ENCODE data around the gene ZDHHC11B.
A peak's percentile ranks its signal among the peaks of the same experiment; 100 is the strongest.

The ZDHHC11B gene

DNA sequence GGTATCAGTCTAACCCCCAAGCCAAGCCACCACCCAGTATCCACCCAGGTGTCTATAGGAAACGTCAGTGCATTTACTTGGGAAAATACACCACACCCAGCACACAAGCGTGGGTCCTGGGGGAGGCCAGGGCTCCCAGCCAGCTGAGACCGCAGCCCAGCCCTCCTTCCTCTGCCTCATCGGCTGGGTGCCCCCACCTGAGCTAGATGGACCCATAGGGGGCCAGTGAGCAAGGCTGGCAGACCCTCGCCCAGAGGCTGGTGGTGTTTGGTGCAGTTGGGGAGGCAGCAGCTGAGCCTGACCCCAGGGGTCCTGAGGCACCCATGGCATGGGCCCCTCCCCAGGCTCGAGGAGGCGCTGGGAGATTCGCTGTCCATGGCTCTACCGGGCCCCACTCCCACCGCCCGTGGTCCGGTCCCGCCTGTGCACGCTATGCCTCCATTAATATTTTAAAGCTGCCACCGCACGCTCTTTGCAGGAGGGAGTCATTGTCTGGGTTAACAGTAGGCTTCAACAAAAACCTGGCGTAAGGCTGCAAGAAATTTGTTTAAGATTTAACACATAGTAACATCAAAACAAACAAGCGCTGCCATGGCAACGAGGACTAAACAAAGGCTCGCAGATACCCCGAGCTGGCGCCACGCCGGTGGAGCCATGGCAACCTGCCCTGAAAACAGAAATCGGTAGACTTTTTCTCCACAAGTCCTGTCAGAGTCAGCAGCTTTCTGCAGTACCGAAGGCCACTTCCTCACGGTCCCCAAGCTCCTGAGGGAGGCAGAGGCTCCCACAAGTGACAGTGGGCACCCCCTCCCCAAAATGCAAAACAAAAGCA is 112.0 kb downstream of the ZDHHC11B start:
- DNase-seq (ENCODE audit: low read depth) = peak; percentile 39

GRCh38 chr5:671459-672328 is 112.8 kb downstream of the ZDHHC11B start:
- peak; percentile 56 for DNase-seq (ENCODE audit: low read depth)

DNA sequence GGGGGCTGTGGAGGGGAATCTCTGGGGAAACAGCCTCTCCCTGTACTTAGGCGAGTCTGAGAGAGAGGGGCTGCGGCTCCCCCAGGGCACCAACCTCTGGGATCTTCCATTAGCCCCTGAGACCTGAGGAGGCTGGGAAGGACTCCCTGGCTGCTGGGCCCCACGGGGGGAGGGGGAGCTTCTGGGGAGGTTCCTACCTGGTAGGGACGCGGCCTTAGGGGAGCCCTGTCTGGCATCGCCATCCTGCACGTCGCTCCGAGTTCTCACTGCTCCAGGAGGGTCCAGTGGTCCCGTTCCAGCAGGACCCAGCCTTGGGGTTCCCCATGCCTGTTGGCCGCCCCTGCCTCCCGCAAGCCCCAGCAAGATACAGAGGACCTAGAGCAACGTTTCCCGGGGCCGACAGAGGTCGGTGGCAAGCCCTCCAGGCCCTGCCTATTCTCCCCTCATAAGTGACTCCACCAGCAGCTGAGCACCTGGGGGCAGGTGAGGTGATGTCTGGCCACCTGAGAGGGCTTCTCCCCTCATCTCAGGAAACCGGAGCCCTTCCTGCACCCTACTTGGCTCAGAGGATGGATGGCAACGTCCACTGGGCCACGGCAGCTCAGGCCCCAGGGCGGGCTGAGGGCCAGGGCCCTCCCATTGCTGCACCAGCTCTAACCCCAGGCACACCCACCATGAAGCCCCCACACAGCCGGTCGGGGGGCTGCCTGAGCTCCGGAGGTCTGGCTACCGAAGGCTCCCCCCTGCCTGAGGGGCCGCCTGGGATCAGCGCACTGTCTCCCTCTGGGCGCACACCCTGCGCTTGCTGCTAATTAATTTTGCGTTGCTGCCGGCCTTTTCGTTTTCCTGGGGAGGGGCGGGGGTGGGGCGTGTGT is 113.9 kb downstream of the ZDHHC11B start:
- no peak for DNase-seq (ENCODE audit: low read depth)

- no peak for DNase-seq (ENCODE audit: low read depth)
These were observed 114.6 kb downstream of the ZDHHC11B start for GRCh38 chr5:669842-670395.

DNA sequence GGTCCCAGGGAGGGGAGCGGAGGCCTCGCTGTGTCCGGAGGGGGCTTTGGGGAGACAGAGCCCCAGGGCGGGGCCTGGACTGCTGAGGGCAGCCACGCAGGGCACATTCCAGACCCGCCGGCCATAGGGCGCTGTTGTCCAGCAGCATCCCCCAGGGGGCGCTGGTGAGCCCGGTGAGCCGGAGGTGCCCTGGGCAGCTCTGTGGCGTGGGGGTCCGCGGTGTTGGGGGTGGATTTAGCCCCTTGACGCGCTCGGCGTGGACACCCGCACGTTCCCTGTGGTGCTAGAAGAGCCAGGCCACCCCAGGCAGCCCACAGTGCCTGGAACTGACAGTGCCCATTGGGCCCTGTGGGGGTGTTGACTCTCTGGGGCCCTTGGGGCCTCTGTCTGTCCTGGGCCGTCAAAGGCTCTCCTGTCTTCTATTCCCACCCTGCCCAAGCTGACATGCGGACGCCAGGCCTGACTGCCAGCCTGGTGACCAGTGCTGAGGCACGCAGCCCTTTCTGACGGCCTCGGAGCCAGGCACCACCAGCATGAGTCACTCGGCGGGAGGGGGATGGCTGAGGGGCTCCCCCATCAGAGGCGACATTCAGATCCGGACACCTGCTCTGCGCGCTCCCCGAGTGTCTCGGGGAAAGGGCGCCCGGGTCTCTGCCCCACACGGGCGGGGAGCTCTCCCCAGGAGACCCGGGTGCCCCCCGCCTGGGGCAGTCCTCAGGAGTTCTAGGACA is 115.3 kb downstream of the ZDHHC11B start:
- peak; percentile 40 for DNase-seq (ENCODE audit: low read depth)

DNA sequence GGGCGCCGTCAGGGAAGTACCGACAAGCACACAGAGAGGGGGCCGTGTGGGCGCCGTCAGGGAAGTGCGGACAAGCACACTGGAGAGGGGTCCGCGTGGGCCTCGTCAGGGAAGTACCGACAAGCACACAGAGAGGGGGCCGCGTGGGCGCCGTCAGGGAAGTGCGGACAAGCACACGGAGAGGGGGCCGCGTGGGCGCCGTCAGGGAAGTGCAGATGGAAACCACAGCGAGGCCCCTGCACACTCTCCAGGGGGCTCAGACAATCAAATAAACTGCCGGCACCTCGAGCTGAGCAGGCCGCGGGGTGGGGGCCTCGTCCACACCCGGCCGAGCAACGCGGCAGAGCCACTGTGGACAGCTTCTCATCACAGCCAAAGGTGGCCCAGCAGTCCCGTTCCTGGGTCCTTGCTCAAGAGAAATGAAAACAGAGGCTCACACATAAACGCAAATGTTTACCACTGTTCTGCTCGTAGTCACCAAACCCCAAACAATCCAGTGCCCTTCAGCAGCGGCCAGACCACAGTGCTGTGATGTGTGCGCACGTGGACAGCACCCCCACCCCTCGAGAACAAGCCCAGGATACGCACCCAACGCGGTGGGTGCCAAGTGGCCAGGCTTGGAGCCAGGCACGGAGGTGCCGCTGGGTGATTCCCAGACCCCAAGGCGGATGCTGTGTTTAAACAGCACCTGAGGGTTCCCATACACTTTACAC is 116.1 kb downstream of the ZDHHC11B start:
- DNase-seq (ENCODE audit: low read depth) = no peak

DNA sequence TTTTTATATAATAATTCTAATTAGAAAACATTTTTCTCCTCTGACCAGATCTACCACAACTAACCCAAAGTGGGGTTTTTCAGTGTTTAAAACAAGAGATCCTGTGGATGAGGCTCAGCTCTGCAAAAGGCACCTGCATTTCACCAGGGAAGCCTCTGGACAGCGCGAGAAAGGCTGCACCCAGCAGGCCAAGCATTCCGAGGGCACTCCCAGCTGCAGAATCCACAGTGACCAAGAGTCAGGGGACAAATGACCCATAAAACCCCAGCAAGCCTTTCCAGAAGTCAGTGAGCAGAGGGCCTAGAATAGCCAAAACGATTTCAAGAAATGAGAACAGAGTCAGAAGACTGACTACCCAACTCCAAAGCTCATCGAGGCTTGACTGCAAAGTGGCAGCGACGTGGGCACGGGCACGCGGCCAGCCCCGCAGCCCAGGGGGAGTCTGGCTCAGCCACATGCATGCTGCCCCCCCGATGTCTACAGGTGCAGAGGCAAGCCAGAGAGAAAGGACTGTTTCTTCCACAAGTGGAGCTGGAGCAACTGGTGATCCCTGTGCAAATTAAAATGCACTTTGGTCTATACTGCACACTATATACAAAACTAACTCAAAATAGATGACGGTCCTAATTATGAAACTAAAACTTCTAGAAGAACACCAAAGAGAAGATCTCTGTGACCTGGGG is 117.6 kb downstream of the ZDHHC11B start:
- DNase-seq (ENCODE audit: low read depth) = no peak

DNA sequence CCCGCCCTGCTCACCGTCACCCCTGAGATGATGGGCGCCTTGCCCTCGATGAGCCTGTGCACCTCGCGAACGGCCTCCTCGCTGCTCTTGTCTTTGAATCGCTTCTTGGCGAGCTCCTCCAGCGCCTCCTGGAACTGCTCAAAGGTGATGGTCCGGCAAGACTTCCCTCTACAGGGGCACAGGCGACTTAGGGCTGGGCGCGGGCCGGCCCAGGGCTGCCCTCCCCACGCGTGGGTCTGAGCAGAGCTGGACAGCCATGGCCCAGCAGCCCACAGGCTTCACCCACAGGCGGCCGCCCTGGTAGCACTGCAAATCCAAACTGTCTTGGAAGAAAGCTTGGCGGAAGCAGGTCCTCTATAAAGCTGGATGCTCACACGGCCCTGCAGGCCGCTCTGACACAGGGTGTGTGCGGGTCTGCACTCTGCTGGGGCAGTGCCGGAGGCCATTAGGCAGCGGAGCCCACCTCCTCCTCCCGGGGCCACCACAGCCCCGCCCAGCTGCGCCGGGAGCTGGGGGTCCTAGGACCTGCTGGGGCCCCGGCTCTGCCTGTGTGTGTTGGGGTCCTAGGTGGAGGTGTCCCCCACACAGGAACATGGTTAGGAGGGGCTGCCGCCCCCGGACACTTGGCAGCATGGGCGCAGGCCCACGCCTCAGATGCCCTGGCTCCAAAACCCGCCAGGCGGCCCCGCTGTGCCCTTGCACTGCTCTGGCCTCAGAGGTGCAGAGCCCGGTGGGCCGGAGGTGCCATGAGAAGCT is 118.4 kb downstream of the ZDHHC11B start:
- no peak for DNase-seq (ENCODE audit: low read depth)

DNA sequence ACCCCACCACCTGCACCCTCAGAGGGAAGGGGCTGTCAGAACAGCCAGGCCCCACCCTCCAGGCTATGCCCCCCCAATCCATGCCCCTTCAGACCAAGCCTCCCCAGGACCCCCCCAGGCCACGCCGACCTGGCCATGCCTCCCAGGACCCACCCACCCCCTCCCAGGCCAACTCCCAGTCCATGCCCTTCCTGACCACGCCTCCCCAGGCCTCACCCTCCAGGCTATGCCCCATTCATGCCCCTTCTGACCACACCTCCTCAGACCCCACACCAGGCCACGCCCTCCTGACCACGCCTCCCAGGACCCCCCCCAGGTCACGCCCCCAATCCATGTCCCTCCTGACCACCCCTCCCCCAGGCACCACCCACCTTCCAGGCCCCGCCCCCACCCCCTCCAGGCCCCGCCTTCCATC is 119.0 kb downstream of the ZDHHC11B start:
- DNase-seq (ENCODE audit: low read depth) = no peak

GRCh38 chr5:664994-665360 is 119.6 kb downstream of the ZDHHC11B start:
- DNase-seq (ENCODE audit: low read depth) = no peak

GRCh38 chr5:664343-664993 is 120.1 kb downstream of the ZDHHC11B start:
- no peak for DNase-seq (ENCODE audit: low read depth)

DNA sequence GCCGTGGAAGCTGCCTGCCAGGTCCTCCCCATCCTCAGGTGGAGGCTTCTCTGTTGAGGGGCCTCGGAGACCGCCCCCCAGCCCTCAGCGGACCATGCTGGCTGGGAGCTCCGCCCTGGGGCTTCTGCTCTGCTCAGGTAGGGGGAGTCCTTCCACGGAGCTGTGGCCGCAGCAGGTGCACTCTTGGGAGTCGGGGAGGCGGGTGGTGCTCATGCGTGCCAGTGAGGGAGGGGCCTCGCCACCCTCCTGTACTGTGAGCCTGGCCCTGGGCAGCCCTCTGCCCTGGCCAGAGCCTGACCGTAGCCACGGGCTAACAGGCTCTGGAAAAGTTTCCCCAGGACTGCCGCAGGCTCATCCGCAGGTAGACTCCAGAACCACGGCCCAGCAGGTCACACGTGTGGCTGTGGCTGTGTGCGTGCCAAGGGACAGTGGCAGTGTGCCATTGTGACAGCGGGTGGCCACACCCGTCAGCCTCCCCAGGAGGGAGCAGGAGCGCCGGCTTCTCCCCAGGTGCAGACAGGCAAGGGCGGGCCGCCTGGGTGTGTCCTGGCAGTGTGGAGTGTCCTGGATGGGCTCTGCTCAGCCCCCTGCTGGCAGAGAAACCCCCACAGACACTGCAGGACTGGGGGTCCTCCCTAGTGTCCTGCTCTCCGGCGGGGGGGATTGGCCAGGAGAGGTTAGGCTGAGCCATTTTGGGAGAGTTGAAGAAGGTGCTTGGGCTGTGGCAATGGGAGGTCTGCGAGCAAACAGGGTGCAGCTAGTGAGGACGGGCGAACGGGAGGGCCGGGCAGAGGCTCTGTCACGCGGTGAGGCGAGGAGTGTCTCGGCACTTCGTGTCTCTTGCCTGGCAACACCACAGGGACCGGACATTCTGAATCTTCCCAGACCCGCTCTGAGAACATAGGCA is 120.8 kb downstream of the ZDHHC11B start:
- DNase-seq (ENCODE audit: low read depth) = no peak

- DNase-seq (ENCODE audit: low read depth) = no peak
These were observed 121.6 kb downstream of the ZDHHC11B start for GRCh38 chr5:662751-663435.

DNA sequence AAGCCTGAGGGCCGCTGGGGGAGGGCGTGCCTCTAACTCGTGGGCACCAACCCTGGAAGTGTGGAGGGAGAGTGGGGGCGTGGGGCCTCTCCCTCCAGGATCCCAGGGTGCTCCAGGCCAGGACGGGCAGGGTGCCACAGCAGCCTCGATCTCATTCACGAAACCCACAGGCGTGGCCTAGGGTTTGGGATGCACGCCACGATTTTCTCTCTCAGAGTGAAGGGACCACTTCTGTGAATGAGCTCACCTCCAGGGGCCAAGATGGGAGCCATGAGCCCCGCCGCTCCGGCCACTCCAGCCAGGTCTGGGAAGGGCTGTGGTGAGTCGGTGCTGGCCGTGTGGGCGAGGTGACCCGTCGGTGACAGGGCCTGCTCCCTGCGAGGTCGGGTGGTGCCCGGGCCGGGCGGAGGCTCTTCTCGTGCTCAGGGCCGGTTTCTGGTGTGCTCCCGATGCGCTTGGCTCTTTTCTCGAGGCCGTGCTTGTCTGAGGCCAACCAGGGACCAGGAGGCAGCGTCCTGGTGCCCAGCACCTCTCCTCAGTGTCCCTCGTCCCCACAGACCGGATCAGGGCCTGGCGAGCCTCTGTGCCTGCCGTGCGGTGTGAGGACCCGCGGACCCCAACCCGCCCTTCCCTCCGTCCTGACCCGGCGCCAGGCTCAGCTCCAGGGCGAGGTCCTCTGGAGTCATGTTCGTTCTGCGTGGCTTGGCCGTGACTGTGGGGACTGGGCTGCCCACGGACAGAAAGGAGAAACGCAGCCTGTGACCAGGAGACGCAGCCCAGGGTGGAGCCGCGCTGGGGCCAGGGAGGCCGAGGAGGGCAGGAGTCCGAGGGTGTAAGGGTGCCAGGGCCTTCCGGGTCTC is 122.4 kb downstream of the ZDHHC11B start:
- no peak for DNase-seq (ENCODE audit: low read depth)

DNA sequence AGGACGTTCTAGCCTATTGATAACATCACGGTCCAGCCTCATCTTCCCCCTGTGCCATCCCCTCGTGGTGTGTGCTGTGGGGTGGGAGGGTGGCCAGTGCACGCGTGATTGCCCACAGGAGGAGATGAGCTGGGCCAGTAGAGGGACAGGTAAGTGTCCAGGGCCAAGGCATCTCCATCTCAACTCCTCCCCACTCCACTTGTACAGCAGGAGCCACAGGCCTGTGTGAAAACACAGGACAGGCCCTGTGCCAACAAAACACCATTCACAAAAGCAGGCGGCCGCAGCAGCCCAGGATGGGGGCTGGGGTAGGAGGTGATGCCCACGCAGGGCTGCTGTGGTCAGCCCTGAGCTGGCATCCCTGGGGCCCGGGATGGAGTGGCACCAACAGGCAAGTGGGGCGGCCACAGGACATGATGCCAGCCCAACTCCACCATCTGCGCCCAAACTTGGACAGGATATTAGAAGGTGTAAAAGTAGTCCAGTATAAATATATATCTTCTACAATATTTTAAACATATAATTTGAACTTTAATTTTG is 124.0 kb downstream of the ZDHHC11B start:
- no peak for DNase-seq (ENCODE audit: low read depth)
